ENCODE results near the gene SS18.
"Not testable (repeated sequence)": the region's sequence is repeated elsewhere in the genome, so short reads cannot be mapped to it uniquely, and the experiment has no call there.

Gene SS18

GRCh38 chr18:26090130-26091046, at the start of gene SS18:
TSS of gene SS18 (minus strand) at chr18:26090613. CDS start at chr18:26090569, 44 bp downstream.
- peak; percentile 94 for DNase-seq (ENCODE audit: low spot score)

GRCh38 chr18:26135548-26135947, 45.1 kb upstream of the SS18 start:
- no peak for DNase-seq (ENCODE audit: low spot score)

DNA sequence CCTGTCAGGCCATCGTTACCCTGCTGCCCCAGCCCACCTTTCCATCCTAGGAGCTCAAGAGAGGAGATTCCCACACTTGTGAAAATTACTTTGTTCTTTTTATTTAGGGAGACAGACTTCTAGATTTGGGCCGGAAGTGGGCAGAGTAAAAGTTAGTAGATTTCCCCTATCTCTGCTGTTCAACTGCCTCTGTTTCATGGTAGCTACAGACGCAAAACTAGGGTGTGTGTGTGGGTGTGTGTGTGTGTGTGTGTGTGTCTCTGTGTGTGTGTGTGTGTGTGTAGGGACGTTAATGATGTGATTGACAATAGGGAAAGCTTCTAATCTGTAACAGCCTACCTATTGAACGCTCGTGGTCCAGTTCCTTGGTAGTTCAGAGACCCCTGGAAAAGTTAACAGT, 43.7 kb upstream of the SS18 start:
- no peak for DNase-seq (ENCODE audit: low spot score)

GRCh38 chr18:26133652-26134051, 43.2 kb upstream of the SS18 start, which contains the start of gene PSMA8:
TSS of gene PSMA8 (plus strand) at chr18:26133869. CDS start at chr18:26133966, 97 bp downstream.
- DNase-seq (ENCODE audit: low spot score): no peak

- DNase-seq (ENCODE audit: low spot score): not testable (repeated sequence)
Observed at GRCh38 chr18:26128192-26128591, 37.8 kb upstream of the SS18 start.

DNA sequence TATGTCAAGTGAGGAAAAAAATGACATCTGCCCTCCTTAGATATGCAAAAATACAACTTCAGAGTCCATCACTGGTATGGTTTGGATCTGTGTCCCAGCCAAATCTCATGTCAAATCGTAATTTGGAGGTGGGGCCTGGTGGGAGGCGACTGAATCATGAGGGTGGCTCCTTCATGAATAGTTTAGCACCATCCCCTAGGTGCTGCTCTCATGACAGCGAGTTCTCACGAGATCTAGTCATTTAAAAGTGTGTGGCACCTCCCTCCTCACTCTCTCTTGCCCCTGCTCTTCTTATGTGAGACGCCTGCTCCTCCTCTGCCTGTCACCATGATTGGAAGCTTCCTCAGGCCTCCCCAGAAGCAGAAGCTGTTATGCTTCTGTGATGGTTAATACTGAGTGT, 37.4 kb upstream of the SS18 start:
- no peak for DNase-seq (ENCODE audit: low spot score)

- not testable (repeated sequence) for DNase-seq (ENCODE audit: low spot score)
Observed at GRCh38 chr18:26121994-26122393, 31.6 kb upstream of the SS18 start.

GRCh38 chr18:26121476-26121875, 31.1 kb upstream of the SS18 start:
- no peak for DNase-seq (ENCODE audit: low spot score)

GRCh38 chr18:26119246-26119645, 28.8 kb upstream of the SS18 start:
- no peak for DNase-seq (ENCODE audit: low spot score)

GRCh38 chr18:26104035-26104434, 13.6 kb upstream of the SS18 start:
- DNase-seq (ENCODE audit: low spot score): no peak

DNA sequence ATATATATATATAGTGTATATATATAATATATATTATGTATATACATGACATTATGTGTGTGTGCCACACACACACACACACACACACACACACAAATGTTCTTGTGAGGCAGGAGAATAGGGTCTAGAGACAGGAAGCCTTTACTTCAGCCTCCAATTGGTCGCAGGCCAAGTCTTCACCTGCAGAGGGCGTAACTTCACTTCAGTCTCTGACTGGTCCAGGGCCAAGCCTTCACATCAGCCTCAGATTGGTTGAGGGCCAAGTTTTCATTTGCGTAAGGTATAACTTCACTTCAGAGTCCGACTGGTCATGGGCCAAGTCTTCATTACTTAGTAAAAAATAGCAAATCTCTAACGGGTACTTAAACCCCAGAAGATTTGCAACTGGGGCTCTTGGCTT, 13.2 kb upstream of the SS18 start:
- no peak for DNase-seq (ENCODE audit: low spot score)

DNA sequence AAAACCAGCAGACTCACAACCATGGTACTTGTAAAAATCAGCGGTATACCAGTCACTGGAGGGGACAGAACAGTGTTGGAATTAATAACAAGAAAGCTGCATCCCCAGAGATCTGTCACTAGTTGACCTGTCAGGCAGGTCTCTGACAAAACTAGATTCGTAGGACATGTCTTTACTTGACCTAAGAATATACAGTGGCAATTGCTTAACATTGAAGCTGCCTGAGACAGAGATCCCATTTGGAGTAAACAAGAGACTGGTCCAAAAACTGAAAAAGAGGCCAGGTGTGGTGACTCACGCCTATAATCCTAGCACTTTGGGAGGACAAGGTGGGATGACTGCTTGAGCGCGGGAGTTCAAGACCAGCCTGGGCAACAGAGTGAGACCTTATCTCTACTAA, 7.2 kb upstream of the SS18 start:
- DNase-seq (ENCODE audit: low spot score): no peak

DNA sequence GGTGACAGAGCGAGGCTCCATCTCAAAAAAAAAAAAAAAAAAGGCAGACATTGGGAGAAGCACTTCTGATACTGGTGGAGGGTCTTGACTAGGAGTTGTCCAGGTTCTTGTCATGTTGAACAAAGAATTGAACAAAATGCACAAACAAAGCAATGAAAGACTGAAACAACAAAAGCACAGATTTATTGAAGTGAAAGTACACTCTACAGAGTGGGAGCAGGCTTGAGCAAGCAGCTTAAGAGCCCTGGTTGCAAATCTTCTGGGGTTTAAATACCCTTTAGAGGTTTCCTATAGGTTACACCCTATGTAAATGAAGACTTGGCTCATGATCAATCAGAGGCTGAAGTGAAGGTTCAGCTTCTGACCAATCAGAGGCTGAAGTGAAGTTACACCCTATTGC, 6.4 kb upstream of the SS18 start:
- DNase-seq (ENCODE audit: low spot score): no peak

- DNase-seq (ENCODE audit: low spot score): no peak
Observed at GRCh38 chr18:26091047-26091630, 726 bp upstream of the SS18 start.

DNA sequence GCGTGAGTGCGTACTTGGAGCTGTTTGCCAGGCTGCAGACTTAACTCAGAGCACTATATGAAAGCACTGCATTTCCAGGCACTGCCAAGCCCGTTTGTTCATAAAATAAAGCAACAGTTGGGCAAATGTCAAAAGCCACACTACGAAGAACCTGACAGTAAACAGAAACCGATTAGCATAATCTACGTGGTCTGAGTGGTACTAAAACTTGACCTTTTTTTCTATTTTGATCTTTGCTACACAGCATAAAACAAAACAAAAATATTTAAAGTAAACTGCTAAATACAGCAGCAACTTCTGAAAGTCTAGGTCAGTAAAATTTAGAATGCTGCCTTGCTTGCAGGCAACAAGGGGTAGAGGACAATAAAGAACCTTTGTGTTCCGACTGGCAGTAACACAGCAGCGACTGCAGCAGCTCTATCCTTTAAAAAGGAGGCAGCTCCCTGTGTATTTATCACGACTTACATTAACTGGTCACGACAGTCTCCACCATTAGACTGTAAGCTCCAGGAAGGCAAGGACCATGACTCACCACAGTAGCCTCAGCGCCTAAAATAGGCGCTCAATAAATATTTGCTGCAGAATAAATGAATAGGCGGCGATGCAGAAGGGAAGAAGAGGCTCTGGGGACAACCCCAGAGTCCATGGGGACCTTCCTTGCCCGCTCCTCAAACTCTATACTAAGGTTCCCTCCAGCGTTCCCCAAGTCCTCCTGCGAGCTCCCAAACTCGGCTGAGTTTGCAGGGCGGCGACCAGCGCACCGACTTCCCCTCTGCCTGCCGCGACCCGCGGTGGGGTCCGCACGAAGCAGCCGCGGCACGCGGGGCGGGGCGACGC, 902 bp downstream of the SS18 start:
- peak; percentile 56 for DNase-seq (ENCODE audit: low spot score)

DNA sequence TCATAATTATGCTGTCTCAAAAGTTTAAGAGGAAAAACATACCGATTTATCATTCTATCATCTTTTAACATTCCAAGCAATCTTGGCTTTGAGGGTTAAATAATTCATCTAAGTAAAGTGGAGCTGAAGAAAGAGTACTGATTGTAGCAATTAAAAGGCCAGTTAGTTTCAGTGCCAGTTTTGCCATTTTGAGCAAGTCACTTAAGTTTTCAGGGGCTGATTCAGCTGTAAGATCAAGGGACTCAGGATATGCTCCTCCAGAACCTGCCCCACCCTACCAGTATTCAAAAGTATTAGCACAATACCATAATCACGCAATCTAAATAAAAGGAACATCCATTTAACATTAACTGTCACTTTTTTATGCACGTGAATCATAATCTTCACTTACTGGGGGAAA, 1.9 kb downstream of the SS18 start:
- no peak for DNase-seq (ENCODE audit: low spot score)

DNA sequence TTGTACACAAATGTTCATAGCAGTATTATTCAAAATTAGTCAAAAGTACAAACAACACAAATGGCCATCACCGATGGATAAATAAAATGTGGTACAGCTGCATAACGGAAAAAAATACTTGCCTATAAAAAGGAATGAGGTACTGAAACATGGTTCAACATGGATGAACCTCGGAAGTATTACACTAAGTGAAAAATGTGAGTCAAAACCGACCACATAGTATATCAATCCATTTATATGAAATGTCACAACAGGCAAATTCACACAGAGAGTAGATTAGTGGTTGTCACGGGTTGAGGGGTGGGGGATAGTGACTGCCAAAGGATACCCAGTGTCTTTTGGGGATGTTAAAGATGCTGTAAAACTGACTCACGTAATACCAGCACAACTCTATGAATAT, 3.5 kb downstream of the SS18 start:
- no peak for DNase-seq (ENCODE audit: low spot score)

- DNase-seq (ENCODE audit: low spot score): no peak
Observed at GRCh38 chr18:26085056-26085455, 5.4 kb downstream of the SS18 start.

DNA sequence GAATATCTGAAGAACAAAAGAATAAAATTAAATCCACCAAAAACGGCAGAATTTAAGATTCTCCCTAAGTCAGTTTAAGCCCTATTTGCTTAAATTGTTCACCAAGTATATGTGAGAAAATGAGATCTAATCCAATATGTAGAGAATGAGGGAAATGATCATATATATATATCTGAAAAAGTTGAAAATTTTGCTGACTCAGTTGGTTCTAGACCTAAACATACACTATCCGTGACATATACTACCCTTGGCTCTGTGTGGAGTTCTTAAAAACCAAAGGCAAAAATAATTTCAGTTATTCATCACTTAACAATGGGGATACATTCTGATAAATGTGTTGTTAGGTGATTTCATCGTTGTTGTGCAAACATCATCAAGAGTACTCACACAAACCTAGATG, 7.3 kb downstream of the SS18 start:
- DNase-seq (ENCODE audit: low spot score): no peak

GRCh38 chr18:26082475-26082874, 7.9 kb downstream of the SS18 start:
- DNase-seq (ENCODE audit: low spot score): no peak

DNA sequence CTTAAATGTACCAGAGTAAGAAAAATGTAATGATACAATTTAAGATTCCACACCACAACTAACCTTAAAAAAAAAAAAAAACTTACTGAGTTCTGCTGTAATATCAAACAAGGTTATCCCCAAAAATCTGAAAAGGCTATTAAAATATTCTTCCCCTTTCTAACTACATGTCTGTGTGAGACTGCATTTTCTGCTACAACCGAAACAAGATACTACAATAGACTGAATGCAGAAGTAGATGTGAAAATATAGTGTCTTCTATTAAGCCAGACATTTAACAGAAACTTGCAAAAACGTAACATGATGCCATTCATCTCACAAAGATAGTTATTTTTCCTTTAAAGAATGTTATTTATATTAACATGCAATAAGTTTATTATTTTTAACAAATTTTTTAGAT, 16.2 kb downstream of the SS18 start:
- no peak for DNase-seq (ENCODE audit: low spot score)

- DNase-seq (ENCODE audit: low spot score): peak; percentile 23
Observed at GRCh38 chr18:26073758-26074157, 16.7 kb downstream of the SS18 start.

GRCh38 chr18:26071725-26072124, 18.7 kb downstream of the SS18 start:
- no peak for DNase-seq (ENCODE audit: low spot score)

Measured in putamen (tissue), 1 donor.